ENCODE measurements around the gene SYNE1. TPM values are rescaled to one million over a fixed set of nuclear protein-coding genes. Genes with fewer than 3 reads are reported as not detected.

SYNE1 gene
- total and polyA plus RNA-seq, 2 of the 8 experiments (the other 6 are each of a cell fraction or from before 2014, with no cell fraction given): 2.8 to 5.5 TPM

DNA sequence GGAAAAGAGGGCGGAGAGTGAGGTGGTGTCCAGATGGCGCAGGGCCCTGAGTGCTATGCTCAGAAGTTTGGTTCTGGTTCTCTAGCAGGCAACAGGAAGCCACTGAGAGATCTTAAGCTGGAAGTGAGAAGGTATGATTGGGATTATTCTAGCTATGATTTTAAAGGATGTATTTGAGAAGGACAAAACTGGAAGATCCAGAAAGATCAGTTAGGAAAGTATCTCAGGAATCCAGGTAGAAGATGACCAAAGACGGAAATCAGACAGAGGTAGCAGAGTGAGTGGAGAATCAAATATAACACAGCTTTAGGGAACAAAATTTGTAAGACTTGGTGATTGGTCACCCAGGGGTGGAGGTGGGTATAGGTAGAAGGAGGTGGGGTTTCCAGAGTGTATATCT lies 5.8 kb downstream of the SYNE1 start:
- peaks cover 0 to 2% (median 0%) of the 10 kb centered on the region in 4 experiments; a peak in 2 of 7 replicates for H3K4me1 ChIP-seq (replicated peaks in 1 of 4; ENCODE audit: control insufficient read depth in 3 of 4, insufficient read depth in 4 of 4, low read length in 3 of 4)
- H3K18ac ChIP-seq (ENCODE audit: extremely low read depth, low read length): no peak overlapping the region
- H3K23ac ChIP-seq (ENCODE audit: insufficient read length): no peak overlapping the region
- no peak overlapping the region for H4K91ac ChIP-seq (replicated peaks; ENCODE audit: insufficient read length, low read length)
- H3K27ac ChIP-seq (ENCODE audit: low read depth, low read length): no peak overlapping the region
- no peaks in the 10 kb centered on the region for H3K79me2 ChIP-seq (ENCODE audit: control insufficient read depth in 1 of 2, insufficient read depth in 2 of 2, low read length in 2 of 2)
- no peaks in the 10 kb centered on the region for H3K36me3 ChIP-seq (ENCODE audit: control insufficient read depth in 2 of 4, insufficient read depth in 4 of 4, low read length in 3 of 4)
- no peak overlapping the region; the same call in 1 of the 2 replicates for H2AK5ac ChIP-seq (ENCODE audit: low read depth, low read length)
- ChIA-PET CTCF (ENCODE audit: partially characterized antibody) (interaction anchor here (0.7 to 3.9 kb wide), 7 partner anchors 9 to 146 kb away, joined by 3 to 28 read pairs (median 5); no protein-coding TSS in a partner anchor), POLR2A (ENCODE audit: partially characterized antibody) (no interaction called here)
- H3K9ac ChIP-seq (replicated peaks in 1 of 4; ENCODE audit: extremely low read depth in 1 of 4, low read depth in 3 of 4, low read length in 3 of 4): no peak overlapping the region
- no peaks in the 10 kb centered on the region for H3K9me3 ChIP-seq (ENCODE audit: insufficient read depth in 2 of 2, low read depth in 1 of 2, low read length in 1 of 2)
- H3K27me3 ChIP-seq (replicated peaks in 1 of 4; ENCODE audit: control insufficient read depth in 3 of 4, extremely low read depth in 1 of 4, insufficient read depth in 3 of 4, low read length in 3 of 4): peaks cover 2 to 13% (median 10%) of the 10 kb centered on the region in 4 experiments
- H2BK20ac ChIP-seq (ENCODE audit: low read length): no peak overlapping the region
- no peak overlapping the region for H2BK5ac ChIP-seq (ENCODE audit: low read depth, low read length)
- H2BK120ac ChIP-seq (replicated peaks; ENCODE audit: low read depth, low read length): no peak overlapping the region
- 94% methylated on average over 3 of the region's 3 CpGs; no CpG with 5 or more reads in 1 of the 2 experiments for WGBS, 2 experiments (ENCODE audit: extremely low coverage in 1 of 2, insufficient coverage in 1 of 2, insufficient read length in 1 of 2, insufficient replicate concordance in 2 of 2, low coverage in 1 of 2, low lambda C conversion rate in 2 of 2, missing lambda C conversion rate in 1 of 2)
- peaks cover 0 to 2% of the 10 kb centered on the region in 2 experiments for H4K20me1 ChIP-seq (replicated peaks in 1 of 2; ENCODE audit: control insufficient read depth in 1 of 2, insufficient read depth in 2 of 2, low read length in 2 of 2)
- no peak overlapping the region for H3K4me2 ChIP-seq (ENCODE audit: insufficient read depth in 1 of 2, low read depth in 2 of 2, low read length in 2 of 2)
- no peak overlapping the region for H2BK15ac ChIP-seq (ENCODE audit: low read length)
- H3K4ac ChIP-seq (replicated peaks; ENCODE audit: insufficient read length, low read depth, low read length): no peak overlapping the region
- H3K56ac ChIP-seq (replicated peaks; ENCODE audit: insufficient read length, low read depth, low read length): no peak overlapping the region
- H3K23me2 ChIP-seq (ENCODE audit: low read depth, low read length): peaks cover 7% of the 10 kb centered on the region
- no peak for FAIRE-seq
- no peak overlapping the region; the same call in 1 of the 2 replicates for H2BK12ac ChIP-seq (ENCODE audit: low read depth, low read length)
- no peak overlapping the region for H4K8ac ChIP-seq (ENCODE audit: extremely low read depth, insufficient read depth, low read length)
- no peak overlapping the region for H3K14ac ChIP-seq (ENCODE audit: insufficient read length)
- H3K4me3 ChIP-seq (ENCODE audit: extremely low read depth in 1 of 4, insufficient read depth in 2 of 4, low read depth in 3 of 4, low read length in 4 of 4): no peak overlapping the region
- no peaks in the 10 kb centered on the region for H3K79me1 ChIP-seq (ENCODE audit: low read depth, low read length)
- H2AFZ ChIP-seq (ENCODE audit: low read length): no peak overlapping the region
- DNase-seq (ENCODE audit: low read depth in 1 of 2, low spot score in 2 of 2): no peak
- H4K5ac ChIP-seq (ENCODE audit: insufficient read length, low read depth, low read length): no peak overlapping the region
- no peak for TF ChIP-seq BACH1 (IDR thresholded peaks at IDR 0.05; ENCODE audit: low read length)
- no peak for TF ChIP-seq POU5F1 (IDR thresholded peaks at IDR 0.05; ENCODE audit: low read depth, low read length)
- TF ChIP-seq SUZ12 (IDR thresholded peaks at IDR 0.05; ENCODE audit: low read length): no peak
- no peak for TF ChIP-seq CHD2 (IDR thresholded peaks at IDR 0.05; ENCODE audit: low read length)
- TF ChIP-seq RNF2 (IDR thresholded peaks at IDR 0.05; ENCODE audit: borderline replicate concordance, low read depth, low read length, missing control alignments, poor library complexity, severe bottlenecking): no peak
- no peak for TF ChIP-seq EZH2 (IDR thresholded peaks at IDR 0.05; ENCODE audit: low read depth, low read length, severe bottlenecking)

All from H1 (cell line).